Spleen (tissue), 11 donors: Measurements from ENCODE around the gene AHSP. TPM values are rescaled to one million over a fixed set of nuclear protein-coding genes. Genes with fewer than 3 reads are reported as not detected.
A peak's percentile ranks its signal among the peaks of the same experiment; 100 is the strongest.

Source experiments
- DNase-seq: peaks from one replicate; pipeline ENCODE4 v3.0.0-alpha.2; 2020
- H3K27ac ChIP-seq, 8 donors: fragments of 200-600 bp; sonication (generic) in 7 of 8; 1 replicate in 4 of 8; 2 replicates in 4 of 8; pipeline versions ENCODE4 v1.5.0 to v1.8.0; 2016 to 2021; ENCODE audit warnings: inconsistent platforms in 4 of 8, mild to moderate bottlenecking in 4 of 8, moderate library complexity in 1 of 8
- H3K27me3 ChIP-seq, 7 donors: fragments of 200-600 bp; sonication (generic) in 6 of 7; replicated peaks in 1 of 7; 1 replicate in 4 of 7; 2 replicates in 3 of 7; pipeline versions ENCODE4 v1.5.0 to v1.8.0; 2016 to 2021; ENCODE audit warnings: inconsistent platforms in 3 of 7, mild to moderate bottlenecking in 1 of 7
- H3K36me3 ChIP-seq, 6 donors: fragments of 200-600 bp; sonication (generic) in 5 of 6; 1 replicate in 4 of 6; 2 replicates in 2 of 6; pipeline versions ENCODE4 v1.5.0 to v1.8.0; 2016 to 2021; ENCODE audit warnings: inconsistent platforms in 2 of 6
- H3K4me1 ChIP-seq, 6 donors: fragments of 200-600 bp; sonication (generic) in 5 of 6; 1 replicate in 3 of 6; 2 replicates in 3 of 6; pipeline versions ENCODE4 v1.5.0 to v1.8.0; 2016 to 2021; ENCODE audit warnings: inconsistent platforms in 3 of 6
- H3K4me3 ChIP-seq, 8 donors: fragments of 200-600 bp; sonication (generic) in 7 of 8; 1 replicate in 4 of 8; 2 replicates in 4 of 8; pipeline versions ENCODE4 v1.5.0 to v1.8.0; 2016 to 2021; ENCODE audit warnings: inconsistent platforms in 4 of 8, mild to moderate bottlenecking in 4 of 8, moderate library complexity in 2 of 8
- H3K9me3 ChIP-seq, 8 donors: fragments of 200-600 bp; sonication (generic) in 7 of 8; 1 replicate in 4 of 8; 2 replicates in 4 of 8; pipeline versions ENCODE4 v1.5.0 to v1.8.0; 2016 to 2021; ENCODE audit warnings: inconsistent platforms in 4 of 8
- CTCF ChIP-seq, 11 experiments: fragments of 200-600 bp in 7 of 11; fragments of 450-650 bp in 4 of 11; sonication (generic) in 4 of 11; IDR thresholded peaks in 8 of 11; conservative IDR thresholded peaks in 3 of 11; 1 replicate in 7 of 11; 2 replicates in 4 of 11; pipeline versions ENCODE4 v1.4.0 to v1.8.0; 2016 to 2021; ENCODE audit warnings: antibody characterized with exemption in 11 of 11, inconsistent platforms in 4 of 11, mild to moderate bottlenecking in 1 of 11
- POLR2A ChIP-seq, 3 donors: fragments of 450-650 bp; IDR thresholded peaks; one replicate each; pipeline ENCODE4 v1.5.1; 2017; ENCODE audit warnings: antibody characterized with exemption in 3 of 3, mild to moderate bottlenecking in 1 of 3
- POLR2AphosphoS5 ChIP-seq, 3 donors: sonication (generic); formaldehyde crosslinking; IDR thresholded peaks; one replicate each; pipeline ENCODE4 v1.5.1; 2017; ENCODE audit warnings: antibody characterized with exemption in 3 of 3
- WGBS, 5 donors: extraction: QIAGEN DNeasy Blood & Tissue Kit in 3 of 5; methylation state at CpG; one replicate each; pipeline versions ENCODE4 v1.1.5 to v1.1.7; 2013 to 2018; 5-methylcytosine and 5-hydroxymethylcytosine counted together
- intact Hi-C: fragments of 100-400 bp; cut with DNase I; formaldehyde crosslinking; loops from one replicate; pipeline ENCODE4 v1.15.0; 2023; ENCODE audit warnings: low total_unique reads
- polyA plus RNA-seq, 3 donors: library from polyadenylated mRNA; stranded (reverse); fragments of 200-250 nt; gene quantifications; one replicate each; pipeline ENCODE4 v1.2.1, GENCODE V29; 2013
- total RNA-seq, 7 donors: library from RNA; depleted of rRNA in 3 of 7; stranded (reverse); fragments of >200 nt in 3 of 7; fragmentation: NEBNext Ultra II Directional in 4 of 7; extraction: Animal tissue kit (Norgen Biotek cat#: 25700) in 4 of 7; gene quantifications; one replicate each; pipeline versions ENCODE4 v1.1.0 to v1.2.1, GENCODE V29; 2016 to 2021
- donor health status: healthy with polysubstance abuse.
- donor health status: DM: no; HTN: no; CAD: no; lungs with moderate emphysema.
- donor health status: DM: no; HTN: no; CAD: no.
- donor health status: Bipolar disorder and iron deficiency.
- donor health status: healthy.
- donor health status: DM: no; HTN: no; CAD: no.
- donor health status: DM: yes; HTN: yes; CAD: no.

AHSP gene
- total and polyA plus RNA-seq, 10 donors, result 0.76 to 94.3 (median 3.4) TPM

GRCh38 chr16:31525113-31525512 lies 2.6 kb upstream of the AHSP start:
- Histone ChIP-seq H3K36me3 (no peaks in the 10 kb centered on the region), H3K4me1 (peaks cover 0 to 21% (median 7%) of the 10 kb centered on the region in 6 donors), H3K9me3 (no peaks in the 10 kb centered on the region), H3K27ac (no peak overlapping the region), H3K4me3 (no peak overlapping the region), H3K27me3 (peaks cover 0 to 39% (median 18%) of the 10 kb centered on the region in 7 donors)
- intact Hi-C loops, result no loop called here
- TF ChIP-seq POLR2A (IDR thresholded peaks at IDR 0.05) (no peak), CTCF (IDR thresholded peaks at IDR 0.05 in 8 of 11, conservative IDR thresholded peaks at IDR 0.05 in 3 of 11) (no peak), POLR2AphosphoS5 (IDR thresholded peaks at IDR 0.05) (no peak)
- 89 to 95% (median 94%) methylated on average over 3 of the region's 3 CpGs for WGBS, 5 donors
- DNase-seq, result no peak

- DNase-seq, result no peak
- WGBS, 5 donors, result 48 to 69% (median 57%) methylated on average over 11 of the region's 11 CpGs
- Histone ChIP-seq H3K4me3 (peak overlapping the region in 4 of 8 donors; percentile 12 to 52 (median 32)), H3K4me1 (peaks cover 0 to 21% (median 7%) of the 10 kb centered on the region in 6 donors), H3K27me3 (peaks cover 0 to 72% (median 23%) of the 10 kb centered on the region in 7 donors), H3K9me3 (no peaks in the 10 kb centered on the region), H3K27ac (no peak overlapping the region), H3K36me3 (no peaks in the 10 kb centered on the region)
- TF ChIP-seq POLR2AphosphoS5 (IDR thresholded peaks at IDR 0.05) (no peak), POLR2A (IDR thresholded peaks at IDR 0.05) (no peak), CTCF (IDR thresholded peaks at IDR 0.05 in 8 of 11, conservative IDR thresholded peaks at IDR 0.05 in 3 of 11) (no peak)
- intact Hi-C loops, result no loop called here
Observed at GRCh38 chr16:31528523-31529107, 915 bp downstream of the AHSP start.

DNA sequence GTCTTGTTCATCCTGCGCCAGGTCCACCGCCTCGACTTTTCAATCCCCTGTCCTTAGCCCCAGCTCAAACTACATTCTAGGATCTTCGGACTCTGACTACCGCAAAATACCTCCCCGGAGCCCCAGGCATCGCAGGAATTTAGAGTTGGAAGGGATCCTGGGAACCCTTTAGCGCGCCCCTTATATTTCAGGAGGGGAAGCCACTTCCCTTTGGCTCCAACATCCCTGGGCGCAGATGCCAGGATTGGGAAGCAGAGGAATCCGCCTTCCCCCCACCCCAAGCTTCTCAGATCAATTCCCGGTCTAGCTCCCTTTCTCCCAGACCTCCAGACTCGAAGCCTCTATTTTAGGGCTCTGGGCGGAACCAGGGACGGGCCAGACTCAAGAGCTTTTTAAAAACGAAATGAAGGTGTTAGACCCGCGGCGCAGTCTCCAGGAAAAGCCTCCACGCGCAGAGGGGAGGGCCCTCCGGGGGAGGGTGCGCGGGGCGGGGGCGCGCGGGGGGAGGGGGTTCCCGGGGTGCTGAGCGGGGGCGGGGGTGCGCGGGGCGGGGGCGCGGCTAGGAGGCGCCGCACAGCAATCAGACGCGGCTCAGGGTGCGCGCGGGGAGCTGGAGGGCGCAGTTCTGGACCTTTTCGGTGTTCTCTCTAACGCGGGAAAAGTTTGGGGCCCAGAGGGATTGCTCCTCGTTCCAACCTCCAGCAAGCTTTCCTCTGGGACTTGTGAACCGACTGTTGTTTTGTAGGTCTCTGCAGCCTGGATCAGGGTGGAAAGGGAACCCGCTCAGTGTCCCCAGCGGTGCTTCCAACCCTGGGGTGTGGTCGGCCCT lies 1.6 kb downstream of the AHSP start:
- Histone ChIP-seq H3K27ac (no peak overlapping the region), H3K4me3 (peak overlapping the region in 5 of 8 donors; percentile 12 to 52 (median 27)), H3K27me3 (peaks cover 0 to 80% (median 24%) of the 10 kb centered on the region in 7 donors), H3K36me3 (no peaks in the 10 kb centered on the region), H3K4me1 (peaks cover 0 to 21% (median 7%) of the 10 kb centered on the region in 6 donors), H3K9me3 (no peaks in the 10 kb centered on the region)
- intact Hi-C loops, result no loop called here
- DNase-seq, result no peak
- 11 to 24% (median 12%) methylated on average over 23 to 52 of the region's 52 CpGs for WGBS, 5 donors
- no peak for TF ChIP-seq CTCF (IDR thresholded peaks at IDR 0.05 in 8 of 11, conservative IDR thresholded peaks at IDR 0.05 in 3 of 11)
- TF ChIP-seq POLR2AphosphoS5 (IDR thresholded peaks at IDR 0.05), result no peak
- no peak for TF ChIP-seq POLR2A (IDR thresholded peaks at IDR 0.05)

- H3K4me1 ChIP-seq, result peaks cover 0 to 21% (median 7%) of the 10 kb centered on the region in 6 donors
- H3K27ac ChIP-seq, result no peak overlapping the region
- TF ChIP-seq POLR2AphosphoS5 (IDR thresholded peaks at IDR 0.05) (no peak), POLR2A (IDR thresholded peaks at IDR 0.05) (no peak), CTCF (IDR thresholded peaks at IDR 0.05 in 8 of 11, conservative IDR thresholded peaks at IDR 0.05 in 3 of 11) (no peak)
- DNase-seq, result no peak
- H3K27me3 ChIP-seq, result peaks cover 0 to 86% (median 30%) of the 10 kb centered on the region in 7 donors
- no peaks in the 10 kb centered on the region for H3K9me3 ChIP-seq
- H3K36me3 ChIP-seq, result no peaks in the 10 kb centered on the region
- 51 to 69% (median 61%) methylated on average over 15 to 17 of the region's 17 CpGs for WGBS, 5 donors
- intact Hi-C loops, result no loop called here
- H3K4me3 ChIP-seq, result peak overlapping the region in 3 of 8 donors; percentile 27 to 52 (median 37)
Observed at GRCh38 chr16:31529937-31530312, 2.2 kb downstream of the AHSP start.
